Measurements from ENCODE around the gene CDK3. TPM values are rescaled to one million over a fixed set of nuclear protein-coding genes. Genes with fewer than 3 reads are reported as not detected.

The CDK3 gene
- total RNA-seq, 2 experiments from 2014 or later, result 3.8 to 4.1 TPM

DNA sequence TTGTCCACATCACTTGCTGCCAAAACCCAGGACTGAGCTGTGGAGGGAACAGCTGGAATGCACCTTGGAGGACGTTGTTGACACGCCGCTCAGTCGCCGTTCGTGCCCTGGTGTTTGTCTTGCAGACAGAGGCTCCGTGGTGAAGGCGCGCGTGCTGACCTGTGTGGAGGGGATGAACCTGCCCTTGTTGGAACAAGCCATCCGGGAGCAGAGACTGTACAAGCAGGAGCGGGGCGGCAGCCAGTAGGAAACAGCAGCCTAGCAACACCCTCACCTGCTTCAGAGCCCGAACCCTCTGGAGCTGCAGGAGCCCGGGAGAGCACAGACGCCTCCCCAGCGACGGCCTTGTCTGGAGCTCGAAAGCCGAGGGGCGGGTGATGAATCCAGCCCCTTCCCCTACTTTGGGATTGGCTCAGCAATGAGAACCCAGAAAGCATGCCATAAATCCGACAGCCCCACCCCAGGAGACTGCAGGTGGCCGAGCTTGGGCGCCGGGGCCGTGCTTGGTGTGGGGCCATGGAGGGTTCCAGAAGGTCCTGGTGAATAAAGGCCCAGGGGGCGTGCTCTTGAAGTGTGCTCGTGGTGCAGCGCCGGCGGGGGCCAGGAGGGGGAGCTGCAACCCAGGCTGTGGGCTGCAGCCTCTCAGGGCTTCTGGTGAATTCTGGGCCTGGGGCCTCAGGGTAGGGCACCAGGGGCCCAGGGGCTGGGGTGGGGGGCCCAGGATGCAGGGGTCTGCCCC is 470 bp upstream of the CDK3 start:
- Mint-ChIP-seq H3K9me3 (no peaks in the 10 kb centered on the region), H3K4me1 (ENCODE audit: low read depth) (peaks cover 14% of the 10 kb centered on the region), H3K27me3 (no peaks in the 10 kb centered on the region), H3K36me3 (ENCODE audit: low read depth) (no peaks in the 10 kb centered on the region), H3K27ac (no peak overlapping the region), H3K4me3 (no peak overlapping the region)
- ChIA-PET POLR2A (interaction anchor here (1.2 kb wide), 1 partner anchor 54 kb away, joined by 5 read pairs; no protein-coding TSS in a partner anchor), CTCF (interaction anchor here (0.6 to 15.1 kb wide), 30 partner anchors 9 to 351 kb away, joined by 3 to 165 read pairs (median 4); partner anchors contain the start of genes ACOX1, FBF1, MRPL38 and TEN1)
- TF ChIP-seq, protein P1, sequence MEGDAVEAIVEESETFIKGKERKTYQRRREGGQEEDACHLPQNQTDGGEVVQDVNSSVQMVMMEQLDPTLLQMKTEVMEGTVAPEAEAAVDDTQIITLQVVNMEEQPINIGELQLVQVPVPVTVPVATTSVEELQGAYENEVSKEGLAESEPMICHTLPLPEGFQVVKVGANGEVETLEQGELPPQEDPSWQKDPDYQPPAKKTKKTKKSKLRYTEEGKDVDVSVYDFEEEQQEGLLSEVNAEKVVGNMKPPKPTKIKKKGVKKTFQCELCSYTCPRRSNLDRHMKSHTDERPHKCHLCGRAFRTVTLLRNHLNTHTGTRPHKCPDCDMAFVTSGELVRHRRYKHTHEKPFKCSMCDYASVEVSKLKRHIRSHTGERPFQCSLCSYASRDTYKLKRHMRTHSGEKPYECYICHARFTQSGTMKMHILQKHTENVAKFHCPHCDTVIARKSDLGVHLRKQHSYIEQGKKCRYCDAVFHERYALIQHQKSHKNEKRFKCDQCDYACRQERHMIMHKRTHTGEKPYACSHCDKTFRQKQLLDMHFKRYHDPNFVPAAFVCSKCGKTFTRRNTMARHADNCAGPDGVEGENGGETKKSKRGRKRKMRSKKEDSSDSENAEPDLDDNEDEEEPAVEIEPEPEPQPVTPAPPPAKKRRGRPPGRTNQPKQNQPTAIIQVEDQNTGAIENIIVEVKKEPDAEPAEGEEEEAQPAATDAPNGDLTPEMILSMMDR (IDR thresholded peaks at IDR 0.05), result peak; percentile 86
- intact Hi-C loops (cut with micrococcal nuclease), result loop anchor here (5.0 kb wide), 1 partner anchor 93 kb away; no protein-coding TSS in a partner anchor
- peak; percentile 93 for ATAC-seq
- peak; percentile 83 for DNase-seq

DNA sequence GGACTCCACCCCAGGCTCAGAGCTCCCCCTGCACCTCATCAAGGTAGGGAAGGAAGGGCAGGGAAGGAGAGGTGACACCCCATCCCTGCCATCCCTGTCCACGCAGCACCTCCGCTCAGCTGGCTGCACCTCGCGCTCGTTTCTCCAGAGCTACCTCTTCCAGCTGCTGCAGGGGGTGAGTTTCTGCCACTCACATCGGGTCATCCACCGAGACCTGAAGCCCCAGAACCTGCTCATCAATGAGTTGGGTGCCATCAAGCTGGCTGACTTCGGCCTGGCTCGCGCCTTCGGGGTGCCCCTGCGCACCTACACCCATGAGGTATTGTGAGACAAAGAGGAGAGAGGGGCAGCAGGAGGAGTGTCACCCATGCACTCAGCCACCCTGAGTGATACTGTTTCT is 1.4 kb downstream of the CDK3 start:
- Mint-ChIP-seq H3K4me1 (ENCODE audit: low read depth) (peaks cover 6% of the 10 kb centered on the region), H3K4me3 (no peak overlapping the region), H3K27me3 (no peaks in the 10 kb centered on the region), H3K9me3 (no peaks in the 10 kb centered on the region), H3K27ac (no peak overlapping the region), H3K36me3 (ENCODE audit: low read depth) (no peaks in the 10 kb centered on the region)
- POLR2A ChIA-PET, result interaction anchor here (1.3 kb wide), 1 partner anchor 22 kb away, joined by 3 read pairs; no protein-coding TSS in a partner anchor
- intact Hi-C loops (cut with micrococcal nuclease), result loop anchor here (5.0 kb wide), 1 partner anchor 95 kb away; no protein-coding TSS in a partner anchor
- no peak for ATAC-seq
- CTCF ChIA-PET, result interaction anchor here (0.9 to 15.1 kb wide), 8 partner anchors 11 to 156 kb away, joined by 3 to 165 read pairs (median 4); partner anchors contain the start of gene MRPL38
- no peak for DNase-seq
- TF ChIP-seq, protein P1 (IDR thresholded peaks at IDR 0.05), result no peak

DNA sequence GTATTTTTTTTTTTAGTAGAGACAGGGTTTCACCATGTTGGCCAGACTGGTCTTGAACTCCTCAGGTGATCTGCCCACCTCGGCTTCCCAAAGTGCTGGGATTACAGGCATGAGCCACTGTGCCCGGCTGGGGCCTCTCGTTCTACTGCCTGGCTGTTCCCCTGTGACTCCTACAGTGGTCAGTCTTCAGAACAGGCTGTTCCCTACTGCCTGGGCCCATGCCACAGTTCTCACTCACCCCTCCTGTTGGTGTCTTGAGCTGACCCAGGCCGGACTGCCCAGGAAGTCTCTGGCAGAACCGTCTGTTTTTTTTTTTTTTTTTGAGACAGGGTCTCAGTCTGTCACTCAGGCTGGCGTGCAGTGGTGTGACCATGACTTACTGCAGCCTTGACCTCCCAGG is 3.3 kb downstream of the CDK3 start:
- ChIA-PET POLR2A (no interaction called here), CTCF (interaction anchor here (0.7 to 15.1 kb wide), 12 partner anchors 7 to 127 kb away, joined by 3 to 165 read pairs (median 6); partner anchors contain the start of gene MRPL38)
- H3K9me3 Mint-ChIP-seq, result no peaks in the 10 kb centered on the region
- H3K27me3 Mint-ChIP-seq, result no peaks in the 10 kb centered on the region
- no peak overlapping the region for H3K4me3 Mint-ChIP-seq
- ATAC-seq, result no peak
- TF ChIP-seq, protein P1 (IDR thresholded peaks at IDR 0.05), result no peak
- no peaks in the 10 kb centered on the region for H3K36me3 Mint-ChIP-seq (ENCODE audit: low read depth)
- intact Hi-C loops (cut with micrococcal nuclease), result loop anchor here (5.0 kb wide), 1 partner anchor 97 kb away; no protein-coding TSS in a partner anchor
- no peak overlapping the region for H3K27ac Mint-ChIP-seq
- H3K4me1 Mint-ChIP-seq (ENCODE audit: low read depth), result no peaks in the 10 kb centered on the region
- no peak for DNase-seq

DNA sequence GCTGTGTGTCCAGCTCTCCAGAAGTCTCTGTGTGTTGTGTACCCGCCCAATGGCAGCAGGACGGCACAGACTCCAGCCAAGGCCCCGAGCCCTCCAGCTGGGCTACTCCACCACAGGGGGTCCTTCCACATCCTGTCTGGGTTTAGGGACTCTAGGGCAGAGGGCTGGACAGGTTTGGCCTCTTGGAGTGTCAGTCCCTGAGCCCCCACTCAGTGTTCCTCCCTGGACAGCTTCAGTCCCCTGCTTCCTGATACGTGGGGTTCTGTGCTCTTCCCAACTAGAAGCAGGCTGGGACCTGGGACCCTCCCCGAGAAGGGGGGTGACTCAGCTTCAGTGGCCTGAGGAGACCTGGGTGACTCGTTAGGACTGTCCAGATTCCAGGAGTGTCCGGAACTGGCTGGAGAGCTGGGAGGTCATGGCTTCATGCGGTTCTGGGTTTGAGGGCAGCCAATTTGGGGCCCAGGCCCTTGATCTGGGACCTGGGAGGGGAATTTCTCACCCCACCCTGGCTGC is 4.2 kb downstream of the CDK3 start:
- intact Hi-C loops (cut with micrococcal nuclease), result loop anchor here (5.0 kb wide), 1 partner anchor 98 kb away; no protein-coding TSS in a partner anchor
- no peak overlapping the region for H3K27ac Mint-ChIP-seq

More for the DNA sequence above, 4.2 kb downstream of the CDK3 start:
- Mint-ChIP-seq H3K36me3 (ENCODE audit: low read depth) (no peaks in the 10 kb centered on the region), H3K9me3 (no peaks in the 10 kb centered on the region), H3K4me1 (ENCODE audit: low read depth) (no peaks in the 10 kb centered on the region), H3K4me3 (no peak overlapping the region), H3K27me3 (no peaks in the 10 kb centered on the region)
- TF ChIP-seq, protein P1 (IDR thresholded peaks at IDR 0.05), result no peak
- ATAC-seq (no peak), DNase-seq (no peak)
- ChIA-PET CTCF (interaction anchor here (0.8 to 15.1 kb wide), 34 partner anchors 8 to 329 kb away, joined by 3 to 165 read pairs (median 4); partner anchors contain the start of genes ACOX1, GALK1, MRPL38 and TEN1), POLR2A (interaction anchor here (0.6 to 1.1 kb wide), 2 partner anchors 76 to 94 kb away, joined by 3 to 4 read pairs; no protein-coding TSS in a partner anchor)
